Prostate gland (tissue), 2 donors: ENCODE data around the gene BICDL1.

Experiments used
- POLR2A ChIP-seq: fragments of 450-650 bp; IDR thresholded peaks from one replicate; pipeline ENCODE4 v1.6.1; 2016; ENCODE audit warnings: antibody characterized with exemption, mild to moderate bottlenecking
- TF ChIP-seq, protein P1 (sequence below), 4 experiments: fragments of 200-600 bp in 2 of 4; fragments of 450-650 bp in 2 of 4; sonication (generic) in 2 of 4; IDR thresholded peaks; 1 replicate in 3 of 4; 2 replicates in 1 of 4; pipeline ENCODE4 v1.5.1; 2016 to 2019; ENCODE audit warnings: antibody characterized with exemption in 4 of 4, mild to moderate bottlenecking in 2 of 4, moderate library complexity in 2 of 4

- TF ChIP-seq, protein P1, sequence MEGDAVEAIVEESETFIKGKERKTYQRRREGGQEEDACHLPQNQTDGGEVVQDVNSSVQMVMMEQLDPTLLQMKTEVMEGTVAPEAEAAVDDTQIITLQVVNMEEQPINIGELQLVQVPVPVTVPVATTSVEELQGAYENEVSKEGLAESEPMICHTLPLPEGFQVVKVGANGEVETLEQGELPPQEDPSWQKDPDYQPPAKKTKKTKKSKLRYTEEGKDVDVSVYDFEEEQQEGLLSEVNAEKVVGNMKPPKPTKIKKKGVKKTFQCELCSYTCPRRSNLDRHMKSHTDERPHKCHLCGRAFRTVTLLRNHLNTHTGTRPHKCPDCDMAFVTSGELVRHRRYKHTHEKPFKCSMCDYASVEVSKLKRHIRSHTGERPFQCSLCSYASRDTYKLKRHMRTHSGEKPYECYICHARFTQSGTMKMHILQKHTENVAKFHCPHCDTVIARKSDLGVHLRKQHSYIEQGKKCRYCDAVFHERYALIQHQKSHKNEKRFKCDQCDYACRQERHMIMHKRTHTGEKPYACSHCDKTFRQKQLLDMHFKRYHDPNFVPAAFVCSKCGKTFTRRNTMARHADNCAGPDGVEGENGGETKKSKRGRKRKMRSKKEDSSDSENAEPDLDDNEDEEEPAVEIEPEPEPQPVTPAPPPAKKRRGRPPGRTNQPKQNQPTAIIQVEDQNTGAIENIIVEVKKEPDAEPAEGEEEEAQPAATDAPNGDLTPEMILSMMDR (IDR thresholded peaks at IDR 0.05) = no peak
- no peak for TF ChIP-seq POLR2A
These were observed 39.4 kb upstream of the BICDL1 start for GRCh38 chr12:119949594-119949993.
